Measurements from ENCODE around the gene LPAR4. TPM values are rescaled to one million over a fixed set of nuclear protein-coding genes. Genes with fewer than 3 reads are reported as not detected.

Gene LPAR4
- total RNA-seq: 0.16 TPM
- polyA plus RNA-seq (ENCODE audit: insufficient read depth, low read depth, low replicate concordance): not detected
- long read RNA-seq, donor 1, partial matches to known transcripts: 6 of 6 reads
- long read RNA-seq, donor 1, other reads (novel, unspliced or antisense): 0 of 6 reads
- long read RNA-seq, donor 2, partial matches to known transcripts: 0 of 2 reads
- long read RNA-seq, donor 2, other reads (novel, unspliced or antisense): 0 of 2 reads
- long read RNA-seq, donor 3, partial matches to known transcripts: 0 of 2 reads
- long read RNA-seq, donor 3, other reads (novel, unspliced or antisense): 0 of 2 reads
- long read RNA-seq, donor 4, partial matches to known transcripts: 0 of 1 reads
- long read RNA-seq, donor 4, other reads (novel, unspliced or antisense): 0 of 1 reads
- long read RNA-seq, donor 5: 0 reads
- long read RNA-seq, donor 6, partial matches to known transcripts: 7 of 11 reads
- long read RNA-seq, donor 6, other reads (novel, unspliced or antisense): 0 of 11 reads
- long read RNA-seq, donor 7: 0 reads
- long read RNA-seq, donor 8, partial matches to known transcripts: 0 of 1 reads
- long read RNA-seq, donor 8, other reads (novel, unspliced or antisense): 0 of 1 reads
- long read RNA-seq, donor 9: 0 reads
- long read RNA-seq, donor 10, partial matches to known transcripts: 0 of 2 reads
- long read RNA-seq, donor 10, other reads (novel, unspliced or antisense): 0 of 2 reads

GRCh38 chrX:78747489-78747888 lies at the start of gene LPAR4:
Gene LPAR4 (plus strand): TSS chrX:78747720. CDS start chrX:78754870, 7,150 bp downstream.
- Histone ChIP-seq H3K36me3 (ENCODE audit: control insufficient read depth in 2 of 3, insufficient read depth in 3 of 3, low read length in 3 of 3) (no peaks in the 10 kb centered on the region), H3K4me1 (ENCODE audit: control insufficient read depth in 2 of 3, insufficient read depth in 2 of 3, low read depth in 1 of 3, low read length in 3 of 3) (no peaks in the 10 kb centered on the region), H3K9me3 (ENCODE audit: control insufficient read depth in 2 of 3, insufficient read depth in 1 of 3, low read length in 3 of 3) (no peaks in the 10 kb centered on the region), H3K27ac (ENCODE audit: low read depth in 2 of 2, low read length in 2 of 2) (no peak within 1 kb of the TSS), H3K4me3 (ENCODE audit: low read length in 3 of 3) (peak within 1 kb of the TSS; percentile 22 to 76 (median 34)), H3K9ac (ENCODE audit: low read length in 3 of 3) (peak within 1 kb of the TSS in 1 of 3 donors; percentile 37), H3K27me3 (ENCODE audit: control insufficient read depth, insufficient read depth, low read length) (no peaks in the 10 kb centered on the region)
- TF ChIP-seq, protein P1, sequence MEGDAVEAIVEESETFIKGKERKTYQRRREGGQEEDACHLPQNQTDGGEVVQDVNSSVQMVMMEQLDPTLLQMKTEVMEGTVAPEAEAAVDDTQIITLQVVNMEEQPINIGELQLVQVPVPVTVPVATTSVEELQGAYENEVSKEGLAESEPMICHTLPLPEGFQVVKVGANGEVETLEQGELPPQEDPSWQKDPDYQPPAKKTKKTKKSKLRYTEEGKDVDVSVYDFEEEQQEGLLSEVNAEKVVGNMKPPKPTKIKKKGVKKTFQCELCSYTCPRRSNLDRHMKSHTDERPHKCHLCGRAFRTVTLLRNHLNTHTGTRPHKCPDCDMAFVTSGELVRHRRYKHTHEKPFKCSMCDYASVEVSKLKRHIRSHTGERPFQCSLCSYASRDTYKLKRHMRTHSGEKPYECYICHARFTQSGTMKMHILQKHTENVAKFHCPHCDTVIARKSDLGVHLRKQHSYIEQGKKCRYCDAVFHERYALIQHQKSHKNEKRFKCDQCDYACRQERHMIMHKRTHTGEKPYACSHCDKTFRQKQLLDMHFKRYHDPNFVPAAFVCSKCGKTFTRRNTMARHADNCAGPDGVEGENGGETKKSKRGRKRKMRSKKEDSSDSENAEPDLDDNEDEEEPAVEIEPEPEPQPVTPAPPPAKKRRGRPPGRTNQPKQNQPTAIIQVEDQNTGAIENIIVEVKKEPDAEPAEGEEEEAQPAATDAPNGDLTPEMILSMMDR (IDR thresholded peaks at IDR 0.05; ENCODE audit: borderline replicate concordance, extremely low read depth, insufficient read depth): no peak
- intact Hi-C loops (cut with DNase I): no loop called here
- FAIRE-seq (no peak), DNase-seq (peak in 4 of 5 donors; percentile 35 to 81 (median 55))

- Histone ChIP-seq H3K4me3 (ENCODE audit: low read length in 3 of 3) (no peak overlapping the region), H3K9me3 (ENCODE audit: control insufficient read depth in 2 of 3, insufficient read depth in 1 of 3, low read length in 3 of 3) (no peaks in the 10 kb centered on the region), H3K36me3 (ENCODE audit: control insufficient read depth in 2 of 3, insufficient read depth in 3 of 3, low read length in 3 of 3) (no peaks in the 10 kb centered on the region), H3K27ac (ENCODE audit: low read depth in 2 of 2, low read length in 2 of 2) (no peak overlapping the region), H3K4me1 (ENCODE audit: control insufficient read depth in 2 of 3, insufficient read depth in 2 of 3, low read depth in 1 of 3, low read length in 3 of 3) (no peaks in the 10 kb centered on the region), H3K27me3 (ENCODE audit: control insufficient read depth, insufficient read depth, low read length) (peaks cover 2% of the 10 kb centered on the region), H3K9ac (ENCODE audit: low read length in 3 of 3) (no peak overlapping the region)
- intact Hi-C loops (cut with DNase I): no loop called here
- FAIRE-seq (no peak), DNase-seq (no peak)
- TF ChIP-seq, protein P1 (IDR thresholded peaks at IDR 0.05; ENCODE audit: borderline replicate concordance, extremely low read depth, insufficient read depth): no peak
Measured at GRCh38 chrX:78706071-78706470, 41.4 kb upstream of the LPAR4 start.

DNA sequence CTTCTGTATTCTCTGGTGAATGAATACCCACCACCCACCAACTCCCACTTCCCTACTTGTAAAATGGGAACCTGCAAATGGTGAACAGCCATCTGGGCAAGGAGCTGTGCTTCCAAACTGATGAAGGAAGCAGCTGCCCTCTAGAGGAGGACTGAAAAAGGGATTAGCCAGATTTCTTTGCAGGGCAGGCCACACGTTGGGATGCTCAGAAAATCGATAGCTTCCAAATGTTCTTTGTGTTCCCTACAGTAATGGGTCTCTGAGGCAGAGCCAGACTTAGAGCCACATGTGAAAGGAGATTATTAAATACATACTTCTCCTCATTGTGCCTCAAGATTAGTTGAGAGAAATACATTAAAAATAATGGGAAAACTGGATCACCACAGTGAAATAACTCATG lies 39.3 kb upstream of the LPAR4 start:
- no peak overlapping the region for H3K4me3 ChIP-seq (ENCODE audit: low read length in 3 of 3)
- H3K27me3 ChIP-seq (ENCODE audit: control insufficient read depth, insufficient read depth, low read length): peaks cover 2% of the 10 kb centered on the region
- no peak overlapping the region for H3K27ac ChIP-seq (ENCODE audit: low read depth in 2 of 2, low read length in 2 of 2)
- TF ChIP-seq, protein P1 (IDR thresholded peaks at IDR 0.05; ENCODE audit: borderline replicate concordance, extremely low read depth, insufficient read depth): peak; percentile 9
- no peaks in the 10 kb centered on the region for H3K4me1 ChIP-seq (ENCODE audit: control insufficient read depth in 2 of 3, insufficient read depth in 2 of 3, low read depth in 1 of 3, low read length in 3 of 3)
- H3K9ac ChIP-seq (ENCODE audit: low read length in 3 of 3): no peak overlapping the region
- intact Hi-C loops (cut with DNase I): no loop called here
- no peaks in the 10 kb centered on the region for H3K36me3 ChIP-seq (ENCODE audit: control insufficient read depth in 2 of 3, insufficient read depth in 3 of 3, low read length in 3 of 3)
- DNase-seq (no peak), FAIRE-seq (no peak)
- H3K9me3 ChIP-seq (ENCODE audit: control insufficient read depth in 2 of 3, insufficient read depth in 1 of 3, low read length in 3 of 3): no peaks in the 10 kb centered on the region
